OCI-LY7 (cell line): ENCODE results near the gene ULK4.

ENCODE experiments used
- EZH2phosphoT487 ChIP-seq: fragments of 200-600 bp; sonication (generic); IDR thresholded peaks from 2 replicates; pipeline ENCODE4 v1.6.1; 2018; ENCODE audit warnings: low read depth, borderline replicate concordance, mild to moderate bottlenecking, mixed run types, antibody characterized with exemption, low read length, moderate library complexity, mixed read lengths
- TF ChIP-seq, protein P1 (sequence below): fragments of 200-600 bp; sonication (generic); conservative IDR thresholded peaks from 2 replicates; pipeline ENCODE4 v1.5.1; 2014; ENCODE audit warnings: mild to moderate bottlenecking, antibody characterized with exemption, low read length, moderate library complexity, mixed read lengths

DNA sequence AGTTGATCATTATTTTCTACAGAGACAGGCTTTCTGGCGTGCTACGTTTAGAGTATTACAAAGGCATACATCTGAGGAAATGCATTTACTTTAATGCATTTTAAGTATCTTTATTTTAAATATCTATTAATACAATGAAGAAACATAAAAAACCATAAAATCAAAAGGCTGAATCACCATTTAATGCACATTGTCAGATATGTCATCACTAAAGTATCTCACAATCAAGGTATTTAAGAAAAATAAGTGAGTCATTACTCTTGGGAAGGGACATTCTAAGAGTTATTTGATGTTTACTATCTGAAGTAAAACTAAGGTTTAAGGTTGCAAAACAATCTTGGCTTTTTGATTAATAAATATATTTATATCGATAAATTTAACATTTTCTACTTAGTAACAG, 660.4 kb downstream of the ULK4 start:
- TF ChIP-seq, protein P1, sequence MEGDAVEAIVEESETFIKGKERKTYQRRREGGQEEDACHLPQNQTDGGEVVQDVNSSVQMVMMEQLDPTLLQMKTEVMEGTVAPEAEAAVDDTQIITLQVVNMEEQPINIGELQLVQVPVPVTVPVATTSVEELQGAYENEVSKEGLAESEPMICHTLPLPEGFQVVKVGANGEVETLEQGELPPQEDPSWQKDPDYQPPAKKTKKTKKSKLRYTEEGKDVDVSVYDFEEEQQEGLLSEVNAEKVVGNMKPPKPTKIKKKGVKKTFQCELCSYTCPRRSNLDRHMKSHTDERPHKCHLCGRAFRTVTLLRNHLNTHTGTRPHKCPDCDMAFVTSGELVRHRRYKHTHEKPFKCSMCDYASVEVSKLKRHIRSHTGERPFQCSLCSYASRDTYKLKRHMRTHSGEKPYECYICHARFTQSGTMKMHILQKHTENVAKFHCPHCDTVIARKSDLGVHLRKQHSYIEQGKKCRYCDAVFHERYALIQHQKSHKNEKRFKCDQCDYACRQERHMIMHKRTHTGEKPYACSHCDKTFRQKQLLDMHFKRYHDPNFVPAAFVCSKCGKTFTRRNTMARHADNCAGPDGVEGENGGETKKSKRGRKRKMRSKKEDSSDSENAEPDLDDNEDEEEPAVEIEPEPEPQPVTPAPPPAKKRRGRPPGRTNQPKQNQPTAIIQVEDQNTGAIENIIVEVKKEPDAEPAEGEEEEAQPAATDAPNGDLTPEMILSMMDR: no peak
- TF ChIP-seq EZH2phosphoT487: no peak
